Measurements from ENCODE around the gene EFNA5. TPM values are rescaled to one million over a fixed set of nuclear protein-coding genes. Genes with fewer than 3 reads are reported as not detected.
"Not testable (repeated sequence)": the region's sequence is repeated elsewhere in the genome, so short reads cannot be mapped to it uniquely, and the experiment has no call there.

EFNA5 gene
- total and polyA plus RNA-seq, 7 donors = 0.32 to 5.4 (median 2.1) TPM

DNA sequence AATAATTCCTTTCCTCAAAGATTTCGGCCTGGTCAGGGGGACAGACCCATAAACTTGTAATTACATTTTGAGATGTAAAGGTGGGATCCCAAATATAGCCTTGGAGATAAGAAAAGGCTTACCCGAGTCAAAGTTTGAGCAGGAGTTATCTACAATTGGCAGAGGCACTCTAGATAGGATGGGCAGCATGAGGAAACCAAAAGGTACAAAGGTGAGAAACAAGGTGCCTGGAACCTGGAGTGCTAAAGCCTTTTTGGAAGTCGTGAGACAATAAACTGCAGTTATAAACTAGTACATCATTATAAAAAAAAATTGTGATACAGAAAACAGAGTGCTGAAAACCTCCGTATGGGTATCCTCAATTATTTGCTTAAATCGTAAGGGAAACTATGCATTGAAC is 212.4 kb downstream of the EFNA5 start:
- intact Hi-C loops (cut with DNase I) = no loop called here
- no peak for TF ChIP-seq CTCF (IDR thresholded peaks at IDR 0.05)
- DNase-seq (no peak), ATAC-seq (no peak)
- no peaks in the 10 kb centered on the region for H3K36me3 ChIP-seq (ENCODE audit: insufficient read depth in 1 of 2, low read depth in 1 of 2)
- H3K4me1 ChIP-seq = no peaks in the 10 kb centered on the region
- no peak overlapping the region for H3K27ac ChIP-seq
- no peak overlapping the region for H3K4me3 ChIP-seq
- WGBS, 3 donors = 82 to 88% (median 87%) methylated on average over 5 of the region's 5 CpGs
- no peaks in the 10 kb centered on the region for H3K9me3 ChIP-seq
- no peaks in the 10 kb centered on the region for H3K27me3 ChIP-seq (ENCODE audit: insufficient read depth in 3 of 3, low read length in 2 of 3)

DNA sequence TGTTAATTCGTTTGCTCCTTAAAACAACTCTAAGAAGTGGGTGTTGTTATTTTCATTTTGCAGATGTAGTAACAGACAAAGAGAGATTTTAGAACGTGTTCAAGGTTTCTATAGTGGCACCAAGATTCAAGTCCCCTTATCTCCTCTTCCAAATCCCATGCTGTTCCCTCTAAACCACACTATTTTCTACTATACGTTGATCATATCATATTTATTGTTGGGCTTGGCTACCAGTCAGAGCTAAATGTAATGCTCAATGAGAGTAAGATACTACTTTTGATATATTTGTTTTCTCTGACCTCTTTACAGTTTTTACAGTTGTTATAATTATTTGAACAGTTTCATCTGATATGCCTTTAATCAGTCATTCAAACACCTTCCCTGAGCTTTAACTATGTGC is 212.9 kb downstream of the EFNA5 start:
- 70 to 83% (median 71%) methylated on average over 3 of the region's 3 CpGs for WGBS, 3 donors
- no peaks in the 10 kb centered on the region for H3K4me1 ChIP-seq
- no peaks in the 10 kb centered on the region for H3K27me3 ChIP-seq (ENCODE audit: insufficient read depth in 3 of 3, low read length in 2 of 3)
- DNase-seq = no peak
- no peak for TF ChIP-seq CTCF (IDR thresholded peaks at IDR 0.05)
- H3K9me3 ChIP-seq = no peaks in the 10 kb centered on the region
- H3K4me3 ChIP-seq = no peak overlapping the region
- ATAC-seq = no peak
- H3K36me3 ChIP-seq (ENCODE audit: insufficient read depth in 1 of 2, low read depth in 1 of 2) = no peaks in the 10 kb centered on the region
- intact Hi-C loops (cut with DNase I) = no loop called here
- H3K27ac ChIP-seq = no peak overlapping the region

GRCh38 chr5:107457138-107457537 is 213.6 kb downstream of the EFNA5 start:
- no peak for TF ChIP-seq CTCF (IDR thresholded peaks at IDR 0.05)
- no peaks in the 10 kb centered on the region for H3K4me1 ChIP-seq
- 92 to 97% (median 92%) methylated on average over 3 of the region's 3 CpGs for WGBS, 3 donors
- no peaks in the 10 kb centered on the region for H3K9me3 ChIP-seq
- intact Hi-C loops (cut with DNase I) = no loop called here
- no peak overlapping the region for H3K27ac ChIP-seq
- H3K36me3 ChIP-seq (ENCODE audit: insufficient read depth in 1 of 2, low read depth in 1 of 2) = no peaks in the 10 kb centered on the region
- no peak for ATAC-seq
- H3K4me3 ChIP-seq = no peak overlapping the region
- no peak for DNase-seq
- H3K27me3 ChIP-seq (ENCODE audit: insufficient read depth in 3 of 3, low read length in 2 of 3) = no peaks in the 10 kb centered on the region

DNA sequence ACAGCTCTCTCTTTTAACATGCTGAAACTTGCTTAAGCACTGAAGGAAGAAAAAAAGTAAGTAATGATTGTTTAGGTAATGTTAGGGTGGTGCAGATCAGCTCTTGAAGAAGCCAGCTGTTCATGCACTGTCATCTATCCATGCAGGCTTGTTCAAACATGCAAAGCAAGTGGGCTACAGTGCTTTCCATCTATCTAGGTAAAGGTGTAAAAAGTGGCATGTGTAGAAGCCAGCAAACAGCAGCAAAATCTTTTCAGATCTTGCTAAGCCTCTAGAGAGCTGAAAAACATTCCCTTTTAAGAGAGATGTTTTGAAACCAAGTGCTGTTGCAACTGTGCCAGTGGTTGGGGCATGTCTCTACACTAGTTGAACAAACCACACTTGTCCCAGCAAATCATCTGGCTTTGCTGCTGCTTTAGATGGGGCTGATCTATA is 214.4 kb downstream of the EFNA5 start:
- no peak overlapping the region for H3K4me3 ChIP-seq
- H3K9me3 ChIP-seq = no peaks in the 10 kb centered on the region
- H3K27me3 ChIP-seq (ENCODE audit: insufficient read depth in 3 of 3, low read length in 2 of 3) = no peaks in the 10 kb centered on the region
- ATAC-seq (no peak), DNase-seq (no peak)
- intact Hi-C loops (cut with DNase I) = no loop called here
- no peaks in the 10 kb centered on the region for H3K4me1 ChIP-seq
- TF ChIP-seq CTCF (IDR thresholded peaks at IDR 0.05) = no peak
- no peaks in the 10 kb centered on the region for H3K36me3 ChIP-seq (ENCODE audit: insufficient read depth in 1 of 2, low read depth in 1 of 2)
- no peak overlapping the region for H3K27ac ChIP-seq

- Histone ChIP-seq H3K4me1 (no peaks in the 10 kb centered on the region), H3K9me3 (no peaks in the 10 kb centered on the region), H3K27me3 (ENCODE audit: insufficient read depth in 3 of 3, low read length in 2 of 3) (no peaks in the 10 kb centered on the region), H3K27ac (no peak overlapping the region), H3K4me3 (no peak overlapping the region), H3K36me3 (ENCODE audit: insufficient read depth in 1 of 2, low read depth in 1 of 2) (no peaks in the 10 kb centered on the region)
- intact Hi-C loops (cut with DNase I) = no loop called here
- no peak for TF ChIP-seq CTCF (IDR thresholded peaks at IDR 0.05)
- DNase-seq (no peak), ATAC-seq (no peak)
- 42 to 58% (median 46%) methylated on average over 4 of the region's 4 CpGs for WGBS, 3 donors
These were observed 215.6 kb downstream of the EFNA5 start for GRCh38 chr5:107455111-107455544.

GRCh38 chr5:107451827-107452226 is 218.9 kb downstream of the EFNA5 start:
- H3K27me3 ChIP-seq (ENCODE audit: insufficient read depth in 3 of 3, low read length in 2 of 3); H3K27ac ChIP-seq; H3K4me3 ChIP-seq; H3K9me3 ChIP-seq; DNase-seq; intact Hi-C loops (cut with DNase I); H3K36me3 ChIP-seq (ENCODE audit: insufficient read depth in 1 of 2, low read depth in 1 of 2); H3K4me1 ChIP-seq; ATAC-seq: not testable (repeated sequence)
- 94 to 98% (median 94%) methylated on average over 4 of the region's 4 CpGs for WGBS, 3 donors

Data from psoas muscle (tissue), 8 donors.